Suprapubic skin (tissue), 4 donors: Measurements from ENCODE around the gene P3H1. TPM values are rescaled to one million over a fixed set of nuclear protein-coding genes. Genes with fewer than 3 reads are reported as not detected.
A peak's percentile ranks its signal among the peaks of the same experiment; 100 is the strongest.

Experiments
- DNase-seq, 2 donors: peaks; one replicate each; pipeline ENCODE4 v3.0.0-alpha.2; 2019; ENCODE audit warnings: low spot score in 2 of 2
- H3K27ac ChIP-seq: fragments of 200-600 bp; sonication (generic); one replicate; pipeline ENCODE4 v1.5.1; 2019
- H3K27me3 ChIP-seq: fragments of 200-600 bp; sonication (generic); one replicate; pipeline ENCODE4 v1.5.1; 2019
- H3K36me3 ChIP-seq: fragments of 200-600 bp; sonication (generic); one replicate; pipeline ENCODE4 v1.5.1; 2019
- H3K4me1 ChIP-seq: fragments of 200-600 bp; sonication (generic); one replicate; pipeline ENCODE4 v1.5.1; 2019
- H3K4me3 ChIP-seq: fragments of 200-600 bp; sonication (generic); one replicate; pipeline ENCODE4 v1.5.1; 2019; ENCODE audit warnings: mild to moderate bottlenecking
- H3K9me3 ChIP-seq: fragments of 200-600 bp; sonication (generic); one replicate; pipeline ENCODE4 v1.5.1; 2019
- EP300 ChIP-seq: sonication (generic); formaldehyde crosslinking; IDR thresholded peaks from one replicate; pipeline ENCODE4 v1.6.1; 2017; ENCODE audit warnings: antibody characterized with exemption
- POLR2A ChIP-seq, 2 donors: fragments of 450-650 bp; IDR thresholded peaks; one replicate each; pipeline ENCODE4 v1.6.1; 2017; ENCODE audit warnings: antibody characterized with exemption in 2 of 2, mild to moderate bottlenecking in 2 of 2, moderate library complexity in 2 of 2
- POLR2AphosphoS5 ChIP-seq, 3 donors: sonication (generic); formaldehyde crosslinking; IDR thresholded peaks; one replicate each; pipeline ENCODE4 v1.6.1; 2017; ENCODE audit warnings: antibody characterized with exemption in 3 of 3
- WGBS: methylation state at CpG from one replicate; pipeline ENCODE4 v1.1.5; 2018; 5-methylcytosine and 5-hydroxymethylcytosine counted together
- total RNA-seq, 4 donors: library from RNA; depleted of rRNA; stranded (reverse); fragments of >200 nt; gene quantifications; one replicate each; pipeline ENCODE4 v1.1.0, GENCODE V29; 2016
- TF ChIP-seq, protein P1 (sequence below), 2 donors: fragments of 200-600 bp in 1 of 2; fragments of 450-650 bp in 1 of 2; sonication (generic) in 1 of 2; IDR thresholded peaks; one replicate each; pipeline ENCODE4 v1.5.1; 2016 to 2019; ENCODE audit warnings: antibody characterized with exemption in 2 of 2, mild to moderate bottlenecking in 1 of 2, moderate library complexity in 1 of 2

The P3H1 gene
- total RNA-seq, 4 donors from 2014 or later = 12.5 to 19.8 (median 16.1) TPM

DNA sequence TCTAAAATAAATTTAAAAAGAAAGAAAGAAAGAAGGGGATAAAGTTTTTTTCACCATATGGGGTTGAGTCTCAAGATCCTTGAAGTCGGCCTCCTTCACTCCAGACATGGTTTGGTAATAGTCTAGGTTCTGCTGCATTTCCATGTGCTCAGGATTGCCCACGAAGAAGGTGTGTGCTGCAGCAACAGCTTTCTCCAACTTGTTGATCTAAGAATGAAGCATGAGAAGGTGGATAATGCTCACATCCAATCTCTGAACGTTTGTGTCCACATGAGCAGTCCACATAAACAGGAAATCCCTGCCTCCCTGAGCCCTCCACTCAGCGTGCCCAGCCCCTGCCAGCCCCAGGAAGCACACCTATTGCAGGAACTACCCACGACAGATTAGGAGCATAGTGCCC is 4.6 kb downstream of the P3H1 start:
- no peaks in the 10 kb centered on the region for H3K27me3 ChIP-seq
- peaks cover 29% of the 10 kb centered on the region for H3K4me1 ChIP-seq
- H3K9me3 ChIP-seq = no peaks in the 10 kb centered on the region
- H3K36me3 ChIP-seq = peaks cover 23% of the 10 kb centered on the region
- WGBS = 64% methylated on average over 5 of the region's 5 CpGs
- TF ChIP-seq, protein P1, sequence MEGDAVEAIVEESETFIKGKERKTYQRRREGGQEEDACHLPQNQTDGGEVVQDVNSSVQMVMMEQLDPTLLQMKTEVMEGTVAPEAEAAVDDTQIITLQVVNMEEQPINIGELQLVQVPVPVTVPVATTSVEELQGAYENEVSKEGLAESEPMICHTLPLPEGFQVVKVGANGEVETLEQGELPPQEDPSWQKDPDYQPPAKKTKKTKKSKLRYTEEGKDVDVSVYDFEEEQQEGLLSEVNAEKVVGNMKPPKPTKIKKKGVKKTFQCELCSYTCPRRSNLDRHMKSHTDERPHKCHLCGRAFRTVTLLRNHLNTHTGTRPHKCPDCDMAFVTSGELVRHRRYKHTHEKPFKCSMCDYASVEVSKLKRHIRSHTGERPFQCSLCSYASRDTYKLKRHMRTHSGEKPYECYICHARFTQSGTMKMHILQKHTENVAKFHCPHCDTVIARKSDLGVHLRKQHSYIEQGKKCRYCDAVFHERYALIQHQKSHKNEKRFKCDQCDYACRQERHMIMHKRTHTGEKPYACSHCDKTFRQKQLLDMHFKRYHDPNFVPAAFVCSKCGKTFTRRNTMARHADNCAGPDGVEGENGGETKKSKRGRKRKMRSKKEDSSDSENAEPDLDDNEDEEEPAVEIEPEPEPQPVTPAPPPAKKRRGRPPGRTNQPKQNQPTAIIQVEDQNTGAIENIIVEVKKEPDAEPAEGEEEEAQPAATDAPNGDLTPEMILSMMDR (IDR thresholded peaks at IDR 0.05) = no peak
- TF ChIP-seq EP300 = no peak
- no peak overlapping the region for H3K4me3 ChIP-seq
- DNase-seq = peak in 1 of 2 donors; percentile 30
- H3K27ac ChIP-seq = no peak overlapping the region

DNA sequence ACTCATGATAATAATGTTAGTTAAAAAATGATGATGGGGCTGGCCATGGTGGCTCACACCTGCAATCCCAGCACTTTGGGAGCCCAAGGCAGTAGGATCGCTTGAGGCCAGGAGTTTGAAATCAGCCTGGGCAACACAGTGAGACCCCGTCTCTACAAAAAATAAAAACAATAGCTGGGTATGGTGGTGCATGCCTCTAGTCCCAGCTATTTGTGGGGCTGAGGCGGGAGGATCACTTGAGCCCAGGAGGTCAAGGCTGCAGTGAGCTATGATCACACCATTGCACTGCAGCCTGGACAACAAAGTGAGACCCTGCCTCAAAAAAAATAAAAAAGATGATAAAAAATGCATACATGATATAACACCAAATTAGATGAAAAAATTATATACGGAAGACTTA is 5.3 kb downstream of the P3H1 start:
- Histone ChIP-seq H3K27me3 (no peaks in the 10 kb centered on the region), H3K9me3 (no peaks in the 10 kb centered on the region), H3K4me1 (peaks cover 29% of the 10 kb centered on the region), H3K36me3 (peaks cover 26% of the 10 kb centered on the region), H3K27ac (no peak overlapping the region), H3K4me3 (no peak overlapping the region)
- DNase-seq = peak in 1 of 2 donors; percentile 10
- WGBS = 92% methylated on average over 4 of the region's 4 CpGs
- TF ChIP-seq EP300 (no peak), POLR2AphosphoS5 (IDR thresholded peaks at IDR 0.05) (no peak), POLR2A (IDR thresholded peaks at IDR 0.05) (no peak)
- TF ChIP-seq, protein P1 (IDR thresholded peaks at IDR 0.05) = no peak

DNA sequence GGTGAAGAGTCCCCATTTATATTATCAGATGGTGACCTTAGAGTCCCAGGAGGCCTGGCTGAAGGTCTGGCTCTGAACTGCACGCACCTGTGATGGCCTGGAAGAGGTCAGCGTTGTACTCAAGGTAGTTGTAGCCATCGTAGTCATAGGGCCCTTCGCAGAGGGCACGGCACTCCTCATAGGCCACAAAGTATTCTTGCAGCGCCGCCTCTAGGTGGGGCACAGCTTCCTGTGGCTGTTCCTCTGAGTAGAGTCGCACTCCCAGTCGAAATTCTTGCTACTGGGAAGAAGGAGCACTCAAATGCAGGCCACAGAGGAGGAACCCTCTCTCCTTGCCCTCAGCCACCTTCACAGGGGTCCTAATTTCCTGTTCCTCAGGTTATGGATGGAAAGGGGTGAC is 7.7 kb downstream of the P3H1 start:
- Histone ChIP-seq H3K4me3 (no peak overlapping the region), H3K27ac (no peak overlapping the region), H3K4me1 (peaks cover 9% of the 10 kb centered on the region), H3K36me3 (peaks cover 49% of the 10 kb centered on the region), H3K27me3 (no peaks in the 10 kb centered on the region), H3K9me3 (no peaks in the 10 kb centered on the region)
- no peak for TF ChIP-seq POLR2A (IDR thresholded peaks at IDR 0.05)
- TF ChIP-seq, protein P1 (IDR thresholded peaks at IDR 0.05) = no peak
- TF ChIP-seq EP300 = no peak
- no peak for TF ChIP-seq POLR2AphosphoS5 (IDR thresholded peaks at IDR 0.05)
- WGBS = 75% methylated on average over 9 of the region's 9 CpGs
- DNase-seq = peak in 1 of 2 donors; percentile 40

DNA sequence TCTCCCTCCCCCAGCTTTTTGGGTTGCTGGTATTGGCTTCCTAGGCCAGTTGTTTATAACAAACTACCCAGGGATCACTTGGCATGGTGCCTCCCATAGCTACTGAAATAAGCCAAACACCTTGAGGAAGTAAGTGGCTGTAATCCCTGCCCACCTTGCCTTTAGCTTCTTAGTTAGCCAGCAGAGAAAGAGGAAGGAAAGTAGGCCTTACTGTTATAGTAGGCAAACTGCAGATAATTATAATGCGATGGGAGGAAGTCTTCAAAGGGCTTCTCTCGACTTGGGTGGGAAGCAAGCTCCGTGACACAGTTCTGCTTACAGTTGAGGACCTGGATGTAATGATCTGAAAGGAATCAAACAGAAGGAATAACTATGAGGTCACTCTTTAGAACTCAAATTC is 8.2 kb downstream of the P3H1 start:
- Histone ChIP-seq H3K9me3 (no peaks in the 10 kb centered on the region), H3K27me3 (no peaks in the 10 kb centered on the region), H3K36me3 (peaks cover 54% of the 10 kb centered on the region), H3K4me1 (peaks cover 7% of the 10 kb centered on the region), H3K4me3 (no peak overlapping the region), H3K27ac (no peak overlapping the region)
- WGBS = 72% methylated on average over 3 of the region's 3 CpGs
- DNase-seq = peak in 1 of 2 donors; percentile 18
- TF ChIP-seq POLR2AphosphoS5 (IDR thresholded peaks at IDR 0.05) (no peak), POLR2A (IDR thresholded peaks at IDR 0.05) (no peak), EP300 (no peak)
- TF ChIP-seq, protein P1 (IDR thresholded peaks at IDR 0.05) = no peak

DNA sequence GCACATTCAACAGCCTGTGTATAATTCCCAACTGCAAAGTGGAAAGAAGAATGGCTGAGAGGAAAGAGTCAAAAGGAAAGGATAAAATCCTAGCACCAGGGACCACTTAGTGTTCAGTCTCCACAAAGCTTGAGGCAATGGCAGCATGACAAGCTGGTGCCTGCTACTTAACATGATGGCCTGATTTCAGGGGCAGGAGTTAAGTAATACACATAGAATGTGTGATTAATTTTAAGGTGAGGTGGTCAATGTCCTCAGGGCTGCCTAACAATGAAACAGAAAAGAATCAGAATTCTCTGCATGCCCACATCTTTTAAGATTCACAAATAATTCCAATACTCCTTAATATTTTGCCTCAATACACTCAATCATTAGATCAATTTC is 8.9 kb downstream of the P3H1 start:
- H3K9me3 ChIP-seq = no peaks in the 10 kb centered on the region
- no peak overlapping the region for H3K4me3 ChIP-seq
- H3K36me3 ChIP-seq = peaks cover 61% of the 10 kb centered on the region
- no peaks in the 10 kb centered on the region for H3K27me3 ChIP-seq
- TF ChIP-seq EP300 = no peak
- no peak for TF ChIP-seq POLR2A (IDR thresholded peaks at IDR 0.05)
- TF ChIP-seq, protein P1 (IDR thresholded peaks at IDR 0.05) = no peak
- TF ChIP-seq POLR2AphosphoS5 (IDR thresholded peaks at IDR 0.05) = no peak
- H3K4me1 ChIP-seq = peaks cover 7% of the 10 kb centered on the region
- peak in 1 of 2 donors; percentile 5 for DNase-seq
- no peak overlapping the region for H3K27ac ChIP-seq
